K562 (cell line): ENCODE data around the gene GLRX3. TPM values are rescaled to one million over a fixed set of nuclear protein-coding genes. Genes with fewer than 3 reads are reported as not detected.
A peak's percentile ranks its signal among the peaks of the same experiment; 100 is the strongest.

Experiments used
- CBFA2T3 ChIP-seq: fragments of 450-650 bp; IDR thresholded peaks from 2 replicates; pipeline ENCODE4 v1.6.1; 2017
- CCAR2 ChIP-seq: fragments of 200-400 bp; formaldehyde crosslinking; IDR thresholded peaks from 2 replicates; pipeline ENCODE4 v1.6.1; 2017; ENCODE audit warnings: mild to moderate bottlenecking, low read depth, low read length
- FOXO4 ChIP-seq: fragments of 450-650 bp; formaldehyde crosslinking; IDR thresholded peaks from 2 replicates; pipeline ENCODE4 v1.4.0; 2020; ENCODE audit warnings: mild to moderate bottlenecking, moderate library complexity
- HIVEP1 ChIP-seq: fragments of 250-450 bp; sonication (Bioruptor Pico); IDR thresholded peaks from 2 replicates; pipeline ENCODE4 v1.4.0; 2020; ENCODE audit warnings: mild to moderate bottlenecking
- LEF1 ChIP-seq: fragments of 450-650 bp; IDR thresholded peaks from 2 replicates; pipeline ENCODE4 v1.6.1; 2016; ENCODE audit warnings: mild to moderate bottlenecking
- MTA3 ChIP-seq: fragments of 450-650 bp; formaldehyde crosslinking; IDR thresholded peaks from 2 replicates; pipeline ENCODE4 v1.6.1; 2017; ENCODE audit warnings: mild to moderate bottlenecking, borderline replicate concordance
- PBX2 ChIP-seq, 2 experiments: IDR thresholded peaks in 1 of 2; conservative IDR thresholded peaks in 1 of 2; 2 replicates each; pipeline ENCODE4 v1.6.1; 2016; ENCODE audit warnings: low read depth in 2 of 2, mild to moderate bottlenecking in 1 of 2, missing compliant biosample characterization in 1 of 2, missing genetic modification characterization in 1 of 2, moderate library complexity in 1 of 2
- PCBP2 ChIP-seq: fragments of 200-400 bp; formaldehyde crosslinking; IDR thresholded peaks from 2 replicates; pipeline ENCODE4 v1.6.1; 2018; ENCODE audit warnings: low read length, low read depth, mild to moderate bottlenecking, moderate library complexity; ENCODE audit not compliant: poor library complexity, severe bottlenecking
- PKNOX1 ChIP-seq: fragments of 450-650 bp; IDR thresholded peaks from 2 replicates; pipeline ENCODE4 v1.6.1; 2016
- POLR2AphosphoS5 ChIP-seq: IDR thresholded peaks from 2 replicates; pipeline ENCODE4 v1.6.1; 2011; ENCODE audit warnings: mild to moderate bottlenecking, low read depth, low read length, moderate library complexity; ENCODE audit not compliant: control insufficient read depth, insufficient read depth
- RBM39 ChIP-seq: fragments of 200-400 bp; formaldehyde crosslinking; optimal IDR thresholded peaks from 2 replicates; pipeline ENCODE3; 2018; ENCODE audit warnings: low read depth, low read length
- SMAD3 ChIP-seq: fragments of 450-650 bp; formaldehyde crosslinking; conservative IDR thresholded peaks from 2 replicates; pipeline ENCODE4 v1.4.0; 2020; ENCODE audit warnings: mild to moderate bottlenecking
- SMARCA4 ChIP-seq: fragments of 450-650 bp; IDR thresholded peaks from 2 replicates; pipeline ENCODE4 v1.6.1; 2016
- SMC3 ChIP-seq: conservative IDR thresholded peaks from 2 replicates; pipeline ENCODE4 v1.6.1; 2011; ENCODE audit warnings: low read depth, low read length, improper control_type of control experiment; ENCODE audit not compliant: insufficient read depth
- SPI1 ChIP-seq: IDR thresholded peaks from 2 replicates; pipeline ENCODE4 v1.6.1; 2011; ENCODE audit warnings: low read depth, low read length, control low read depth, borderline replicate concordance
- TCF3 ChIP-seq: sonication (generic); formaldehyde crosslinking; IDR thresholded peaks from 2 replicates; pipeline ENCODE4 v1.4.0; 2020; ENCODE audit warnings: mild to moderate bottlenecking, missing genetic modification reagents
- TCF7 ChIP-seq: sonication (generic); IDR thresholded peaks from 2 replicates; pipeline ENCODE4 v1.6.1; 2016; ENCODE audit warnings: antibody characterized with exemption, borderline replicate concordance
- TEAD2 ChIP-seq: fragments of 450-650 bp; IDR thresholded peaks from 2 replicates; pipeline ENCODE4 v1.6.1; 2016; ENCODE audit warnings: missing genetic modification characterization, control low read depth, missing compliant biosample characterization
- U2AF1 ChIP-seq: fragments of 200-400 bp; formaldehyde crosslinking; optimal IDR thresholded peaks from 2 replicates; pipeline ENCODE3; 2017; ENCODE audit warnings: mild to moderate bottlenecking, low read depth, low read length, moderate library complexity
- ZBTB17 ChIP-seq: fragments of 450-650 bp; formaldehyde crosslinking; IDR thresholded peaks from 2 replicates; pipeline ENCODE4 v1.4.0; 2020; ENCODE audit warnings: mild to moderate bottlenecking
- ZBTB43 ChIP-seq: sonication (generic); formaldehyde crosslinking; IDR thresholded peaks from 2 replicates; pipeline ENCODE4 v1.8.0; 2023; ENCODE audit warnings: mild to moderate bottlenecking, missing genetic modification reagents
- ZBTB8A ChIP-seq: fragments of 450-650 bp; IDR thresholded peaks from 2 replicates; pipeline ENCODE4 v1.6.1; 2018; ENCODE audit warnings: mild to moderate bottlenecking, moderate library complexity; ENCODE audit not compliant: partially characterized antibody
- ZKSCAN3 ChIP-seq: fragments of 250-450 bp; sonication (Bioruptor Pico); IDR thresholded peaks from 2 replicates; pipeline ENCODE4 v1.4.0; 2020
- ZNF12 ChIP-seq: sonication (generic); formaldehyde crosslinking; IDR thresholded peaks from 2 replicates; pipeline ENCODE4 v1.4.0; 2020; ENCODE audit warnings: mild to moderate bottlenecking, missing genetic modification reagents
- ZNF134 ChIP-seq: fragments of 250-450 bp; sonication (Bioruptor Pico); conservative IDR thresholded peaks from 2 replicates; pipeline ENCODE4 v1.4.0; 2020
- ZNF79 ChIP-seq: fragments of 250-450 bp; sonication (Bioruptor Pico); IDR thresholded peaks from 2 replicates; pipeline ENCODE4 v1.4.0; 2020; ENCODE audit warnings: low read depth, mild to moderate bottlenecking, moderate library complexity
- polyA plus RNA-seq, 8 experiments: library from polyadenylated mRNA; depleted of rRNA in 4 of 8; stranded (reverse) in 5 of 8; unstranded in 3 of 8; fragments of >200 nt; fragmentation: Nextera tagmentation in 2 of 8; fragmentation: Illumina TruSeq in 1 of 8; extraction: Ambion mirVana in 2 of 8; extraction: Trizol in 1 of 8; gene quantifications; 2 replicates each; pipeline versions ENCODE4 v1.2.1 to v1.2.3, GENCODE V29; 2011 to 2014; ENCODE audit warnings: inconsistent platforms in 1 of 8, missing spikeins in 1 of 8
- total RNA-seq, 7 experiments: library from RNA; depleted of rRNA in 6 of 7; stranded (reverse); fragments of >200 nt in 6 of 7; fragmentation: Illumina TruSeq in 2 of 7; extraction: Trizol in 2 of 7; gene quantifications; 2 replicates each; pipeline versions ENCODE4 v1.2.1 to v1.2.3, GENCODE V29; 2011 to 2021; ENCODE audit warnings: low replicate concordance in 1 of 7

The GLRX3 gene
- total and polyA plus RNA-seq, 9 of the 15 experiments (the other 6 are each of a cell fraction or from before 2014, with no cell fraction given), result 115 to 190 (median 169) TPM

GRCh38 chr10:130141460-130141859 is 5.3 kb downstream of the GLRX3 start (continued):
- no peak for TF ChIP-seq MTA3
- TF ChIP-seq ZKSCAN3, result no peak
- no peak for TF ChIP-seq POLR2AphosphoS5
- no peak for TF ChIP-seq PCBP2
- TF ChIP-seq SMAD3 (CRISPR knock-in tag), result no peak
- TF ChIP-seq TEAD2, result no peak
- no peak for TF ChIP-seq ZBTB8A
- TF ChIP-seq ZNF12 (CRISPR knock-in tag), result no peak
- TF ChIP-seq RBM39, result no peak
- TF ChIP-seq PKNOX1, result peak; percentile 80
- TF ChIP-seq TCF7, result no peak
- TF ChIP-seq LEF1, result no peak
- no peak for TF ChIP-seq U2AF1
- no peak for TF ChIP-seq ZNF79 (CRISPR knock-in tag)
- no peak for TF ChIP-seq ZBTB43
- TF ChIP-seq SPI1, result no peak
- TF ChIP-seq SMARCA4, result peak; percentile 23; the same call in 1 of the 2 replicates
- no peak for TF ChIP-seq CCAR2
- no peak for TF ChIP-seq ZNF134 (CRISPR knock-in tag)
- TF ChIP-seq PBX2 (CRISPR knock-in tag; IDR thresholded peaks at IDR 0.05; ENCODE audit: low read depth), result no peak
- TF ChIP-seq PBX2 (tag; conservative IDR thresholded peaks at IDR 0.05; ENCODE audit: low read depth), result peak; percentile 81
- TF ChIP-seq FOXO4 (CRISPR knock-in tag), result no peak
- TF ChIP-seq SMC3, result no peak
- TF ChIP-seq CBFA2T3, result peak; percentile 73
- no peak for TF ChIP-seq ZBTB17
- peak; percentile 68 for TF ChIP-seq TCF3 (CRISPR knock-in tag)
- no peak for TF ChIP-seq HIVEP1 (CRISPR knock-in tag)
